Heart right ventricle (tissue), 16 donors: Measurements from ENCODE around the gene RAPSN. TPM values are rescaled to one million over a fixed set of nuclear protein-coding genes. Genes with fewer than 3 reads are reported as not detected.
A peak's percentile ranks its signal among the peaks of the same experiment; 100 is the strongest.

Source experiments
- ATAC-seq, 8 donors: fragments of 200-7000 bp; cut with Tn5 transposase; one replicate each; pipeline ENCODE4 v1.9.1; 2020; ENCODE audit warnings: mild to moderate bottlenecking in 8 of 8, moderate library complexity in 8 of 8, moderate number of reproducible peaks in 1 of 8
- DNase-seq, 2 donors: peaks; one replicate each; pipeline ENCODE4 v3.0.0-alpha.2; 2020
- H3K27ac ChIP-seq, 10 donors: fragments of 200-600 bp; sonication (generic) in 2 of 10; one replicate each; pipeline versions ENCODE4 v1.5.0 to v1.8.0; 2020 to 2022; ENCODE audit warnings: mild to moderate bottlenecking in 3 of 10
- H3K27me3 ChIP-seq, 7 donors: fragments of 200-600 bp; one replicate each; pipeline ENCODE4 v1.8.0; 2021 to 2022; ENCODE audit warnings: mild to moderate bottlenecking in 2 of 7
- H3K36me3 ChIP-seq, 9 donors: fragments of 200-600 bp; sonication (generic) in 1 of 9; one replicate each; pipeline versions ENCODE4 v1.5.0 to v1.8.0; 2020 to 2022; ENCODE audit warnings: mild to moderate bottlenecking in 2 of 9
- H3K4me1 ChIP-seq, 9 donors: fragments of 200-600 bp; sonication (generic) in 1 of 9; one replicate each; pipeline versions ENCODE4 v1.5.0 to v1.8.0; 2020 to 2022; ENCODE audit warnings: mild to moderate bottlenecking in 4 of 9
- H3K4me3 ChIP-seq, 10 donors: fragments of 200-600 bp; sonication (generic) in 2 of 10; one replicate each; pipeline versions ENCODE4 v1.5.0 to v1.8.0; 2020 to 2022; ENCODE audit warnings: mild to moderate bottlenecking in 7 of 10, moderate library complexity in 2 of 10
- H3K9me3 ChIP-seq, 11 donors: fragments of 200-600 bp in 10 of 11; sonication (generic) in 2 of 11; one replicate each; pipeline versions ENCODE4 v1.5.0 to v1.8.0; 2013 to 2022; ENCODE audit warnings: mild to moderate bottlenecking in 2 of 11, control low read depth in 1 of 11, moderate library complexity in 1 of 11
- WGBS, 2 donors: extraction: QIAGEN DNeasy Blood & Tissue Kit; methylation state at CpG; one replicate each; pipeline ENCODE4 v1.1.7; 2013; ENCODE audit warnings: inconsistent platforms in 1 of 2; 5-methylcytosine and 5-hydroxymethylcytosine counted together
- intact Hi-C, 10 donors: fragments of 100-400 bp; cut with DNase I; formaldehyde crosslinking; loops; one replicate each; pipeline versions ENCODE4 v1.11.1 to v1.14.2; 2022
- polyA plus RNA-seq, 2 donors: library from polyadenylated mRNA; stranded (reverse); fragments of 200-250 nt; gene quantifications; one replicate each; pipeline ENCODE4 v1.2.3, GENCODE V29; 2013
- total RNA-seq, 10 donors: library from RNA; stranded (reverse); fragmentation: NEBNext Ultra II Directional in 3 of 10; extraction: Animal tissue kit (Norgen Biotek cat#: 25700) in 3 of 10; gene quantifications; one replicate each; pipeline versions ENCODE4 v1.2.1 to v1.2.4, GENCODE V29; 2021 to 2023
- TF ChIP-seq, protein P1 (sequence below), 9 donors: fragments of 200-600 bp; sonication (generic) in 2 of 9; IDR thresholded peaks; one replicate each; pipeline versions ENCODE4 v1.5.0 to v1.8.0; 2021 to 2022; ENCODE audit warnings: antibody characterized with exemption in 9 of 9, mild to moderate bottlenecking in 5 of 9, moderate library complexity in 1 of 9
- donor health status: Arrhythmogenic right ventricular cardiomyopathy.
- donor health status: ischemic (EF 13 %, LVEDD 7.1; RV severe dilation, severe dysfunction).
- donor health status: healthy with polysubstance abuse.
- donor health status: DM: no; HTN: yes; CAD: no.
- donor health status: DM: no; HTN: no; CAD: no.
- donor health status: ischemic (EF 25% LVEDD 6.9; RV normal size, moderate dysfunction).
- donor health status: ischemic (EF 25% LVEDD 5.7; RV mildly dilated, moderate dysfunction).
- donor health status: healthy.
- donor health status: DM: yes; HTN: yes; CAD: no.
- donor health status: Ischemic cardiomyopathy.
- donor health status: ischemic (EF 35%, LVEDD 5.7; RV mildly dilated, moderate dysfunction).
- donor health status: nonischemic (EF 11% LVEDD 7.7; RV severe dilation, severe dysfunction).
- donor health status: DM: yes; HTN: yes; CAD: no.
- donor health status: PGD.
- donor health status: ischemic (EF 29% LVEDD 5.4; RV normal size, mild dysfunction).
- donor health status: nonischemic (EF 23%, LVEDD 6.1; RV moderate dilation, normal function).

The RAPSN gene
- total and polyA plus RNA-seq, 12 donors: 0.33 to 10.2 (median 4.0) TPM

DNA sequence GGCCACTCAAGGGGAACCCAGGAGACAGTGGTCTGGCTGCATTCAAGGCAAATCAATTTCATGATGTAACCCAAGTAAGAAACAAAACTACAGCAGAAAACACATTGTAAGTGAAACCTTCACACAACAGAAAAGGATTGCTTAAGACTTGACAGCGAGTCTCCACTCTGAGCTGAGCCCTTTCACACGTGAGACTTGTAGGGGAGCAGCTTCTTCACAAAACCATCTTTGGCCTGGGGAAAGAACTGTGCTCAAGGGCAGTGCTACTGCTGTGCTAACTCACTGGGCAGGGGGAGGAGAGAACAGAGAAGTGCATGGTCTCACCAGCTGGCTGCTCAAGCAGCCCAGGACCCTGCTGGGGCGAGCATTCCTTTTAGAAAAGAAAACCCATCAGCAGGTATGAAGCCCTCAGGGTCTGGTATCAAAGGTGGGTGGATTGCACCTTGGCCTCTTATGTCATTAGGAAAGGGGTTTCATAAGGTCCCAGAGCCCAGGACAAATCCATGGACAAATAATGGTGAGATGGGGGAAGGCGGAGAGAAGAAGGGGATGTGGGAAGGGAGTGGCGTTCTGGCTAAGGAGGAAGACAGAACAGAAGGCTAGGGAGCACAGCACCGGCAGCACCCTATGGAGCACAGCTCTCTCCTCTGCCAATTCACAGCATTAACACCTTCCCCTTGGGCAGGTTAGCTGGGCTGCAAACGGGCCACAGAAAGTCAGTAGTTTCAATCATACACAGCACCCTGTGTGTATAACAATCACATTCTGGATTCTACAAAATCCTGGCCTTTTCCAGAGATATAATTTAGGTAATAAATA is 20.6 kb upstream of the RAPSN start:
- ATAC-seq: peak in 1 of 8 donors; percentile 6
- TF ChIP-seq, protein P1, sequence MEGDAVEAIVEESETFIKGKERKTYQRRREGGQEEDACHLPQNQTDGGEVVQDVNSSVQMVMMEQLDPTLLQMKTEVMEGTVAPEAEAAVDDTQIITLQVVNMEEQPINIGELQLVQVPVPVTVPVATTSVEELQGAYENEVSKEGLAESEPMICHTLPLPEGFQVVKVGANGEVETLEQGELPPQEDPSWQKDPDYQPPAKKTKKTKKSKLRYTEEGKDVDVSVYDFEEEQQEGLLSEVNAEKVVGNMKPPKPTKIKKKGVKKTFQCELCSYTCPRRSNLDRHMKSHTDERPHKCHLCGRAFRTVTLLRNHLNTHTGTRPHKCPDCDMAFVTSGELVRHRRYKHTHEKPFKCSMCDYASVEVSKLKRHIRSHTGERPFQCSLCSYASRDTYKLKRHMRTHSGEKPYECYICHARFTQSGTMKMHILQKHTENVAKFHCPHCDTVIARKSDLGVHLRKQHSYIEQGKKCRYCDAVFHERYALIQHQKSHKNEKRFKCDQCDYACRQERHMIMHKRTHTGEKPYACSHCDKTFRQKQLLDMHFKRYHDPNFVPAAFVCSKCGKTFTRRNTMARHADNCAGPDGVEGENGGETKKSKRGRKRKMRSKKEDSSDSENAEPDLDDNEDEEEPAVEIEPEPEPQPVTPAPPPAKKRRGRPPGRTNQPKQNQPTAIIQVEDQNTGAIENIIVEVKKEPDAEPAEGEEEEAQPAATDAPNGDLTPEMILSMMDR (IDR thresholded peaks at IDR 0.05): no peak
- WGBS, 2 donors: 92% methylated on average over 7 of the region's 7 CpGs
- intact Hi-C loops: loop anchor here in 4 of 10 donors (5.0 to 10.0 kb wide), 3 partner anchors 83 to 155 kb away; partner anchors contain the start of gene CELF1 (in 2 of the 4)
- H3K36me3 ChIP-seq: peaks cover 0 to 100% (median 50%) of the 10 kb centered on the region in 9 donors
- H3K4me3 ChIP-seq: no peak overlapping the region
- H3K4me1 ChIP-seq: peaks cover 6 to 49% (median 35%) of the 10 kb centered on the region in 9 donors
- H3K27ac ChIP-seq: peak overlapping the region in 2 of 10 donors; percentile 16 to 44
- H3K27me3 ChIP-seq: no peaks in the 10 kb centered on the region
- DNase-seq: no peak
- no peaks in the 10 kb centered on the region for H3K9me3 ChIP-seq

- TF ChIP-seq, protein P1 (IDR thresholded peaks at IDR 0.05): no peak
- Histone ChIP-seq H3K27ac (peak overlapping the region in 2 of 10 donors; percentile 16 to 72), H3K4me1 (peaks cover 6 to 52% (median 35%) of the 10 kb centered on the region in 9 donors), H3K4me3 (no peak overlapping the region), H3K9me3 (no peaks in the 10 kb centered on the region), H3K27me3 (no peaks in the 10 kb centered on the region), H3K36me3 (peaks cover 0 to 100% (median 43%) of the 10 kb centered on the region in 9 donors)
- intact Hi-C loops: loop anchor here in 2 of 10 donors (5.0 kb wide), 1 partner anchor 84 kb away; the partner anchor contains the start of gene CELF1 (in 2 of the 2)
- WGBS, 2 donors: 70 to 75% methylated on average over 8 of the region's 8 CpGs
- DNase-seq (no peak), ATAC-seq (peak in 2 of 8 donors; percentile 6 to 43)
Measured at GRCh38 chr11:47468598-47469214, 19.8 kb upstream of the RAPSN start.

GRCh38 chr11:47467357-47467756 is 18.4 kb upstream of the RAPSN start:
- Histone ChIP-seq H3K4me3 (no peak overlapping the region), H3K27me3 (no peaks in the 10 kb centered on the region), H3K36me3 (peaks cover 0 to 94% (median 32%) of the 10 kb centered on the region in 9 donors), H3K27ac (peak overlapping the region in 9 of 10 donors; percentile 28 to 79 (median 62)), H3K9me3 (no peaks in the 10 kb centered on the region), H3K4me1 (peaks cover 6 to 52% (median 35%) of the 10 kb centered on the region in 9 donors)
- ATAC-seq: peak in 5 of 8 donors; percentile 8 to 23 (median 18)
- WGBS, 2 donors: 85 to 87% methylated on average over 7 of the region's 7 CpGs
- TF ChIP-seq, protein P1 (IDR thresholded peaks at IDR 0.05): no peak
- intact Hi-C loops: loop anchor here in 2 of 10 donors (5.0 kb wide), 1 partner anchor 85 kb away; the partner anchor contains the start of gene CELF1 (in 2 of the 2)
- no peak for DNase-seq

DNA sequence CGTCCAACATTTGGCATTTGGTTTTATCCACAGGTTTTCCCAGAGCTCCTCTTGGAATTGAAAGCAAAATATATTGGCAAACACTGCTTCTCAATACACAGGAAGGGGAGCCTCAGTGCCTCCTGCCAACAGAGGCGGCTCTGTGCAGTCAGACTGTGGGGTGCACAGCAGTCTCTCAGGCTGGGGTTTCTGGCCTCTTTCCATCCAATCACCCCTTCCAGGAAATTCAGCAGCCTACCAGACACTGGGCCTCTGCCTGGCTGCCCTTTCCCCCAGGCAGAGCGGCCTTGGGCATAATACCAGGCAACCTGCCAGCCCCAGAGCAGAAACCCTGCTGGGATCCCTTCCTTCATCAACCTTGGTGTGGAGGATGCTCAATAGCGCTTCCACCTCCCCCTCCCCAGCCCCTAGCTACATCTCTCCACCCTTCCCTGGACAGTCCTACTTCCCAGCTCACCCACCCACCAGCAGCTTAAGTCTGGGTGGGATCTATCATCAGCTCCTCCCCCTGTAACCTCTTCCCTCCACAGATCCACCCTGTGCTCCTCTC is 17.8 kb upstream of the RAPSN start:
- peaks cover 0 to 94% (median 26%) of the 10 kb centered on the region in 9 donors for H3K36me3 ChIP-seq
- WGBS, 2 donors: 14 to 17% methylated on average over 4 of the region's 4 CpGs
- TF ChIP-seq, protein P1 (IDR thresholded peaks at IDR 0.05): no peak
- peaks cover 6 to 52% (median 35%) of the 10 kb centered on the region in 9 donors for H3K4me1 ChIP-seq
- DNase-seq: peak; percentile 37 to 45
- no peaks in the 10 kb centered on the region for H3K27me3 ChIP-seq
- H3K4me3 ChIP-seq: peak overlapping the region in 1 of 10 donors; percentile 27
- peak overlapping the region in 9 of 10 donors; percentile 28 to 79 (median 62) for H3K27ac ChIP-seq
- no peaks in the 10 kb centered on the region for H3K9me3 ChIP-seq
- ATAC-seq: peak; percentile 50 to 74 (median 70)
- intact Hi-C loops: loop anchor here in 2 of 10 donors (5.0 kb wide), 1 partner anchor 86 kb away; the partner anchor contains the start of gene CELF1 (in 2 of the 2)
